Measurements from ENCODE around the gene SMAD7.

Gene SMAD7

DNA sequence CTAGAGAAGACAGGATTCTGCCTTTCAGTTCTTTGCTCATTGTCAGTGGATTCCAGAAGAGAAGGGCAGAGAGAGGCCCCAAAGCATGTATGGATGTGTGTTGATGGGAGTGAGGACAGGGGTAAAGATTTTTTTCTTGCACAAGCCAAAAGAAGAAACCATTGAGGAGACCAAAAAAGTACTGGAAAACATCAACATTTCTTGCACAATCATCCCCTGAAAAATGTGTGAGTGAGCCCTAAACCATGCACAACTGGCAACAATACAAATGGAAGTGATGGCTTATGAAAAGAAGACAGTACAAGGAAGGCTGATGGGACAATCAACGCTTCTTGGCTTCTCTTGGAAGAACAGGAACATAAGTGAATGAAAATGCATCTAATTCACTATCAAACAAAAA, 5.6 kb upstream of the SMAD7 start:
- DNase-seq (ENCODE audit: extremely low read depth, insufficient read length), result no peak
- Histone ChIP-seq H3K4me3 (replicated peaks; ENCODE audit: low read depth, low read length) (no peak overlapping the region), H3K36me3 (ENCODE audit: control insufficient read depth, insufficient read depth, low read length) (no peaks in the 10 kb centered on the region), H3K27me3 (replicated peaks; ENCODE audit: control insufficient read depth, insufficient read depth, low read length) (no peaks in the 10 kb centered on the region)
- TF ChIP-seq, protein P1, sequence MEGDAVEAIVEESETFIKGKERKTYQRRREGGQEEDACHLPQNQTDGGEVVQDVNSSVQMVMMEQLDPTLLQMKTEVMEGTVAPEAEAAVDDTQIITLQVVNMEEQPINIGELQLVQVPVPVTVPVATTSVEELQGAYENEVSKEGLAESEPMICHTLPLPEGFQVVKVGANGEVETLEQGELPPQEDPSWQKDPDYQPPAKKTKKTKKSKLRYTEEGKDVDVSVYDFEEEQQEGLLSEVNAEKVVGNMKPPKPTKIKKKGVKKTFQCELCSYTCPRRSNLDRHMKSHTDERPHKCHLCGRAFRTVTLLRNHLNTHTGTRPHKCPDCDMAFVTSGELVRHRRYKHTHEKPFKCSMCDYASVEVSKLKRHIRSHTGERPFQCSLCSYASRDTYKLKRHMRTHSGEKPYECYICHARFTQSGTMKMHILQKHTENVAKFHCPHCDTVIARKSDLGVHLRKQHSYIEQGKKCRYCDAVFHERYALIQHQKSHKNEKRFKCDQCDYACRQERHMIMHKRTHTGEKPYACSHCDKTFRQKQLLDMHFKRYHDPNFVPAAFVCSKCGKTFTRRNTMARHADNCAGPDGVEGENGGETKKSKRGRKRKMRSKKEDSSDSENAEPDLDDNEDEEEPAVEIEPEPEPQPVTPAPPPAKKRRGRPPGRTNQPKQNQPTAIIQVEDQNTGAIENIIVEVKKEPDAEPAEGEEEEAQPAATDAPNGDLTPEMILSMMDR (IDR thresholded peaks at IDR 0.05; ENCODE audit: insufficient read depth, low read length, poor library complexity, severe bottlenecking), result no peak

DNA sequence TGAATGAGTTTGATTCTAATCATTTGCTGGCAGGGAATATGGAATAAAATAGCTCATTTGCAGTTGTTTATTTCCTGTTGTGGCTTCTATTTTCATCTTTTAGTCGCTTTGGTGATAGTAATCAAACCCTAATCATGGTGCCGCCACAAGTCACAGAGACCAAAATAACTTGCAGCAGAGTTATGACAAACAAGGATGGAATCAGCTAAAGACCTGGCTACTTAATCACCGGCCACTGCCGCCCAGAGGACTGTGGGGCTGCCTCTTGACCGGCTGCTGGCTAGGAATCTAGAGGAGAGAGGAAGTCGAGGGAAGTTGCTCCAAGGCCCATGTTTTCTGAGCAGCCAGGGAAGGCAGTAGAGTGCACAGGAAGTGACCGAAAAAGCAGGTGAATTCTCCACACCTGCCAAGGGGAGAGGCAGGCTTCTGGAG, 5.1 kb upstream of the SMAD7 start:
- no peaks in the 10 kb centered on the region for H3K27me3 ChIP-seq (replicated peaks; ENCODE audit: control insufficient read depth, insufficient read depth, low read length)
- H3K4me3 ChIP-seq (replicated peaks; ENCODE audit: low read depth, low read length), result no peak overlapping the region
- H3K36me3 ChIP-seq (ENCODE audit: control insufficient read depth, insufficient read depth, low read length), result no peaks in the 10 kb centered on the region
- TF ChIP-seq, protein P1 (IDR thresholded peaks at IDR 0.05; ENCODE audit: insufficient read depth, low read length, poor library complexity, severe bottlenecking), result no peak
- no peak for DNase-seq (ENCODE audit: extremely low read depth, insufficient read length)

DNA sequence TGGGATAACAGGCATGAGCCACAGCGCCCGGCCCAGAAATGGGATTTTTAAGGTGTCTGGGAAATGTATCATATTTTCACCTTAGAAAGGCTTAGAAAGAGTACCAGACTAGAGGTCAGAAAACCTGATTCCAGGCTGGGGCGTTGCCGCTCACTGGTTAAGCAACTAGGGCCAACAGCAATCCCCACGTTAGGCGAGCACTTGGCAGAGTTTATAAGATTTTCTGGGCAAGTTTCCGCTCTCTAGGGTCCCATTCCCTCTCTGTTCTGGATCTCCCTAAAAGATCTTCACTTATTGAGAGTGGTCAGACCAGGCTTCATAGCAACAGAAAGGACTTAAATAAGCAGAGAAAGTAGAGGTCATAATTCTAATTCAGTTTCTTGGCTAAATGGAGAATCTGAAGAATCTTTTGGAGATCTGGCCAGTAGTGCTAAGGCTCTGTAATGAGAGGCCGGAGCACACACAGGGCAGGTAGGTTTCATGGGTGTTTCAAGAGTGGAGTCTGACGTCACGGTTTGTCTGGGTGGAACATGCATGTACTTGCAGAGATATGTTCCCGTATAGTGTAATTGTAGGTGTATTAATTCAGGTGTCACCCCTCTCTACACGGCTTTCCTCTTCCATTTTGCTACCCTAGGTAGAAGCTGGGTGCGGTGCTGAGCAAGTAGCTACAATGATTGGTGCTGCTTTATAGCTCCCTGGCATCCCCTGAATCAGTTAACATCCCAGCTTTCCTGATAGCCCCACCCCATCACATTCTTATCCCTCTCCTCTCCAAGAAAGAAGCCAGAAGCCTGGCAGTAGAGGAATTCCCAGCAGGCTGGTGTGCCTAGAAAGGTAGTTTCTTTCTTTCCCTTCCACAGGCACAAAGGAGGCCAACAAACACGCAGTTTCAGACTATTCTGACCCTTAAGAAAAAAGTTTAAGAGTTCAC, 4.4 kb upstream of the SMAD7 start:
- TF ChIP-seq, protein P1 (IDR thresholded peaks at IDR 0.05; ENCODE audit: insufficient read depth, low read length, poor library complexity, severe bottlenecking), result no peak
- no peak for DNase-seq (ENCODE audit: extremely low read depth, insufficient read length)
- Histone ChIP-seq H3K27me3 (replicated peaks; ENCODE audit: control insufficient read depth, insufficient read depth, low read length) (no peaks in the 10 kb centered on the region), H3K36me3 (ENCODE audit: control insufficient read depth, insufficient read depth, low read length) (no peaks in the 10 kb centered on the region), H3K4me3 (replicated peaks; ENCODE audit: low read depth, low read length) (no peak overlapping the region)

DNA sequence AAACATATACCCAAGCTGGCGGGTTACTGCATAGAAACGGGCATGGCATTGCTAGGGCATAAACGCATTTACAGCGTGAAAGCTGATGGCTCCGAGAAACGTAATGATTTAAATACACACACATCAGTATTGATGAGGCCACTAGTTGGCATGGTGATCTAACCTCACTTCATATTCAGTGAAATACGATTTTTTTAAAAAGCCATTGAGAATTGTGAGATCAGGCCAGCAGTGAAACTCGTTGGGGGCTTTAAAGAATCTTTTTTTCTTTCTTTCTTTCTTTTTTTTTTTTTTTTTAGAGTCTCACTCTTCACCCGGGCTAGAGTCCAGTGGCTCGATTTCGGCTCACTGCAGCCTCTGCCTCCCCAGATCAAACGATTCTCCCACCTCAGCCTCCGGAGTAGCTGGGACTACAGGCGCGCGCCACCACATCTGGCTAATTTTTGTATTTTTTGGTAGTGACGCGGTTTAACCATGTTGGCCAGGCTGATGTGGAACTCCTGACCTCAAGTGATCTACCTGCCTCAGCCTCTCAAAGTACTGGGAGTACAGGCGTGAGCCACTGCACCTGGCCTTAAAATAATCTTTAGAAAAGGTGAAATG, 2.4 kb upstream of the SMAD7 start:
- Histone ChIP-seq H3K4me3 (replicated peaks; ENCODE audit: low read depth, low read length) (peak overlapping the region; percentile 74), H3K27me3 (replicated peaks; ENCODE audit: control insufficient read depth, insufficient read depth, low read length) (no peaks in the 10 kb centered on the region), H3K36me3 (ENCODE audit: control insufficient read depth, insufficient read depth, low read length) (no peaks in the 10 kb centered on the region)
- TF ChIP-seq, protein P1 (IDR thresholded peaks at IDR 0.05; ENCODE audit: insufficient read depth, low read length, poor library complexity, severe bottlenecking), result no peak
- DNase-seq (ENCODE audit: extremely low read depth, insufficient read length), result no peak

DNA sequence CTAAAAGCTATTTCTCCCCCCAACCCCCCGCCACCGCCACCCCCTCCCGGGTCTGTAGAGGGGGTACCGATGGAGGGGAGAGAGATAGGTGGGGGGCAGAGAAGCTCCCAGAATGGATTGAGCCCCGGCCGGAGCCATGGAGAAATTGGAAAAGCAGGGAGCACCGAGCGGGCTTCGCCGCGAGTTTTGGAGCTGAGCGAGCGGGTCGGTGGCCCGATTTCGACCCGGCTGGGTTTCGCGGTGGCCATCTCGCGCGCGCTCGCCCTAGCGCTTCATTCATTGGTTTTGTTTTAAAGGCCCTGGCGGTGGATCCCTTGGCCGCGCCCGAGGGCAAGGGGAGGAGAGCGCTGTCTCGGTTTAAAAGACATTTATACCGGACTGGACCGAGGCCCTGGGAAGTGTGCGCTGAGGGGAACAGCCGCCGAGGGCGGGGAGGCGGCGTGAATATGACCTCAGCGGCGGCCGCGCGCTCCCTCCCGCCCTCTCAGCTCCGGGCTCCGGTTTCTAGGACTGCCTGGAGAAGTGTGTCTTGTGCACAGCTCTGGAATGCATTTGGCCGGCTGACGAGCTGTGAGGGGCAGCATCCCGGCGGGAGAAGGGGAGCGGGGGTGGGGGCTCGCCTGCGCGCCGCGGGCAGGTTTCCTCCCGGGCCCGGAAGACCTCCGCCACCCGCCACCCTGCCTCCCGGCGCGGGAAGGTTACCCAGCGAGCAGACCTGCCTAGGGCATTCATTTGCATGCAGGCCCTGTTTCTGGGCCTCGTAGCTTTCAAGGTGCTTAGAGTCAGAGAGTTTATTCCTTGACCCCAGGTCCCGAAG, 1.7 kb upstream of the SMAD7 start:
- Histone ChIP-seq H3K27me3 (replicated peaks; ENCODE audit: control insufficient read depth, insufficient read depth, low read length) (no peaks in the 10 kb centered on the region), H3K36me3 (ENCODE audit: control insufficient read depth, insufficient read depth, low read length) (no peaks in the 10 kb centered on the region), H3K4me3 (replicated peaks; ENCODE audit: low read depth, low read length) (peak overlapping the region; percentile 74)
- peak; percentile 79 for DNase-seq (ENCODE audit: extremely low read depth, insufficient read length)
- TF ChIP-seq, protein P1 (IDR thresholded peaks at IDR 0.05; ENCODE audit: insufficient read depth, low read length, poor library complexity, severe bottlenecking), result no peak

All from GM06990 (cell line).